Esophagus squamous epithelium (tissue), 5 donors: Measurements from ENCODE around the gene SAE1. TPM values are rescaled to one million over a fixed set of nuclear protein-coding genes. Genes with fewer than 3 reads are reported as not detected.
A peak's percentile ranks its signal among the peaks of the same experiment; 100 is the strongest.

ENCODE experiments used
- DNase-seq: peaks from one replicate; lab custom pipeline; 2025; lab: John Stamatoyannopoulos, UW
- H3K27ac ChIP-seq, 4 donors: fragments of 200-600 bp; sonication (generic); one replicate each; pipeline ENCODE4 v1.5.1; 2016 to 2019; ENCODE audit warnings: mild to moderate bottlenecking in 1 of 4
- H3K27me3 ChIP-seq, 4 donors: fragments of 200-600 bp; sonication (generic); 1 replicate in 3 of 4; 2 replicates in 1 of 4; pipeline versions ENCODE4 v1.5.1 to v1.6.0; 2017 to 2021; ENCODE audit warnings: antibody characterized with exemption in 1 of 4
- H3K36me3 ChIP-seq, 3 donors: fragments of 200-600 bp; sonication (generic); one replicate each; pipeline ENCODE4 v1.5.1; 2016 to 2019
- H3K4me1 ChIP-seq, 3 donors: fragments of 200-600 bp; sonication (generic); one replicate each; pipeline ENCODE4 v1.5.1; 2017 to 2019
- H3K4me3 ChIP-seq, 4 donors: fragments of 200-600 bp; sonication (generic); 1 replicate in 3 of 4; 2 replicates in 1 of 4; pipeline ENCODE4 v1.5.1; 2016 to 2019; ENCODE audit warnings: mild to moderate bottlenecking in 2 of 4, moderate library complexity in 1 of 4
- H3K9me3 ChIP-seq, 3 donors: fragments of 200-600 bp; sonication (generic); one replicate each; pipeline ENCODE4 v1.5.1; 2016 to 2019
- CTCF ChIP-seq, 6 experiments: fragments of 450-650 bp in 4 of 6; fragments of 200-600 bp in 2 of 6; sonication (generic) in 2 of 6; IDR thresholded peaks; one replicate each; pipeline ENCODE4 v1.5.1; 2016 to 2019; ENCODE audit warnings: antibody characterized with exemption in 6 of 6, mild to moderate bottlenecking in 4 of 6, moderate library complexity in 4 of 6
- POLR2A ChIP-seq, 4 donors: fragments of 450-650 bp; IDR thresholded peaks; one replicate each; pipeline ENCODE4 v1.6.1; 2017; ENCODE audit warnings: antibody characterized with exemption in 4 of 4, mild to moderate bottlenecking in 4 of 4, moderate library complexity in 3 of 4
- WGBS, 2 donors: methylation state at CpG; one replicate each; pipeline ENCODE4 v1.1.5; 2018; 5-methylcytosine and 5-hydroxymethylcytosine counted together
- intact Hi-C: fragments of 100-400 bp; cut with DNase I; formaldehyde crosslinking; loops from one replicate; pipeline ENCODE4 v1.15.0; 2022
- total RNA-seq, 4 donors: library from RNA; depleted of rRNA; stranded (reverse); fragments of >200 nt; gene quantifications; one replicate each; pipeline ENCODE4 v1.1.0, GENCODE V29; 2016
- donor health status: DM: yes; HTN: yes; CAD: no.

Gene SAE1
- total RNA-seq, 4 donors from 2014 or later, result 31.8 to 73.5 (median 62.1) TPM

- no peak for TF ChIP-seq CTCF (IDR thresholded peaks at IDR 0.05)
- TF ChIP-seq POLR2A (IDR thresholded peaks at IDR 0.05), result no peak
- peaks cover 0 to 41% (median 0%) of the 10 kb centered on the region in 4 donors for H3K27me3 ChIP-seq
- DNase-seq, result no peak
- H3K4me3 ChIP-seq, result peak overlapping the region in 1 of 4 donors; percentile 10
- intact Hi-C loops, result loop anchor here (5.0 kb wide), 1 partner anchor 89 kb away; no protein-coding TSS in a partner anchor
- H3K36me3 ChIP-seq, result no peaks in the 10 kb centered on the region
- H3K4me1 ChIP-seq, result peaks cover 33 to 53% (median 35%) of the 10 kb centered on the region in 3 donors
- no peaks in the 10 kb centered on the region for H3K9me3 ChIP-seq
- WGBS, 2 donors, result 19 to 34% methylated on average over 4 to 5 of the region's 27 CpGs
- no peak overlapping the region for H3K27ac ChIP-seq
Measured at GRCh38 chr19:47240996-47241918, 110.6 kb downstream of the SAE1 start.

- H3K9me3 ChIP-seq, result no peaks in the 10 kb centered on the region
- TF ChIP-seq CTCF (IDR thresholded peaks at IDR 0.05) (no peak), POLR2A (IDR thresholded peaks at IDR 0.05) (no peak)
- peaks cover 0 to 41% (median 0%) of the 10 kb centered on the region in 4 donors for H3K27me3 ChIP-seq
- 74 to 77% methylated on average over 7 of the region's 7 CpGs for WGBS, 2 donors
- no peaks in the 10 kb centered on the region for H3K36me3 ChIP-seq
- no peak overlapping the region for H3K4me3 ChIP-seq
- H3K27ac ChIP-seq, result peak overlapping the region in 1 of 4 donors; percentile 63
- peaks cover 33 to 53% (median 35%) of the 10 kb centered on the region in 3 donors for H3K4me1 ChIP-seq
- intact Hi-C loops, result loop anchor here (5.0 kb wide), 1 partner anchor 90 kb away; no protein-coding TSS in a partner anchor
- no peak for DNase-seq
Measured at GRCh38 chr19:47241919-47242577, 111.4 kb downstream of the SAE1 start.

GRCh38 chr19:47243364-47243775 lies 112.7 kb downstream of the SAE1 start:
- Histone ChIP-seq H3K27ac (peak overlapping the region; percentile 63 to 77 (median 65)), H3K4me1 (peaks cover 33 to 53% (median 35%) of the 10 kb centered on the region in 3 donors), H3K27me3 (peaks cover 0 to 48% (median 0%) of the 10 kb centered on the region in 4 donors), H3K9me3 (no peaks in the 10 kb centered on the region), H3K36me3 (no peaks in the 10 kb centered on the region), H3K4me3 (peak overlapping the region in 2 of 4 donors; percentile 39 to 53)
- no peak for DNase-seq
- TF ChIP-seq CTCF (IDR thresholded peaks at IDR 0.05), result no peak
- no peak for TF ChIP-seq POLR2A (IDR thresholded peaks at IDR 0.05)
- 25 to 28% methylated on average over 6 of the region's 9 CpGs for WGBS, 2 donors
- intact Hi-C loops, result loop anchor here (5.0 kb wide), 1 partner anchor 91 kb away; no protein-coding TSS in a partner anchor

DNA sequence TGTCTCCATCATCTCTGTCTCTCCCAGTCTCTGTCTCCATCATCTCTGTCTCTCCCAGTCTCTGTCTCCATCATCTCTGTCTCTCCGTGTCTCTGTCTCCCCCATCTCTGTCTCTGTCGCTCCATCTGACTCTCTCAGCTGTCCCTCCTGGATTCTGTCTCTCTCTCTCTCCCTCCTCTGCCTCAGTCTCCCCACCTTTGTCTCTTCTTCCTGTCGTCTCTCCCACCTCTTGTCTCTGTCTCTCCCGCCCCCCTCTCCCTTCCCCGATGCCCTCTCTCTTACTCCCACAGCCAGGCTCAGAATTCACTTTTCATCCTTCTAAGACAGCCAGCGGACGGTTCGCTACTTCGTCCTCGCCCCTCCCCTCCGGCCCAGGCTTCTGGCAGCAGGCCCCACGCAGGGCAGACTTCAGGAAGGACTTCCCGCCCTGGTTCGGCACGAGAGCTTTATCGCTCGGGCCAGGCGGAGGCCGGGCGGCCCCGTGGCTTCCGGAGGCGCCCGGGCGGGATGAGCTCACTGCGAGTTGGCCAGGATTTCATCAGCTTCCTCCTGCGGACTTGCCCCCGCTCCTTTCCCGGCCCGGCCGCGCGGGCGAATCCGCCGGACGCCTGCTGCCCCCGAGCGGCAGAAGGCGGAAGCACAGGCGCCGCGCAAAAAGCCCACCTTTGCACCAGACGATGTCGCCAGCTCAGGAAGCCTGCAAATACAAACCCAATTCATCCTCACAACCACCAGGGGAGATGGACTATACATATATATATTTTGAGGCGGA lies 113.3 kb downstream of the SAE1 start:
- no peaks in the 10 kb centered on the region for H3K9me3 ChIP-seq
- H3K36me3 ChIP-seq, result no peaks in the 10 kb centered on the region
- DNase-seq, result no peak
- peak overlapping the region; percentile 63 to 77 (median 65) for H3K27ac ChIP-seq
- intact Hi-C loops, result loop anchor here (5.0 kb wide), 1 partner anchor 92 kb away; no protein-coding TSS in a partner anchor
- H3K4me1 ChIP-seq, result peaks cover 33 to 51% (median 35%) of the 10 kb centered on the region in 3 donors
- 3 to 4% methylated on average over 10 to 28 of the region's 46 CpGs for WGBS, 2 donors
- H3K27me3 ChIP-seq, result peaks cover 0 to 45% (median 0%) of the 10 kb centered on the region in 4 donors
- TF ChIP-seq CTCF (IDR thresholded peaks at IDR 0.05) (peak; percentile 99 to 100 (median 99)), POLR2A (IDR thresholded peaks at IDR 0.05) (peak in 1 of 4 donors; percentile 37)
- H3K4me3 ChIP-seq, result peak overlapping the region in 3 of 4 donors; percentile 39 to 53 (median 39)
